HepG2 (cell line): ENCODE results near the gene VANGL2. TPM values are rescaled to one million over a fixed set of nuclear protein-coding genes. Genes with fewer than 3 reads are reported as not detected.

Experiments
- ATAC-seq: fragments of 200-7000 bp; cut with Tn5 transposase; 3 replicates; pipeline ENCODE4 v1.9.1; 2020; ENCODE audit warnings: mild to moderate bottlenecking, moderate library complexity
- BruUV-seq: library from RNA; stranded (reverse); fragments of 400-500 nt; replicated peaks from 2 replicates; lab custom pipeline; 2021; lab: Mats Ljungman, UMichigan
- CTCF ChIA-PET: fragments of 300-600 bp; formaldehyde crosslinking; extraction: SDS; loops from one replicate; lab custom pipeline; 2021; ENCODE audit warnings: low total read pairs, inconsistent platforms, low intra/inter-chr PET ratio; lab: Yijun Ruan, JAX
- POLR2A ChIA-PET: fragments of 350-600 bp; sonication (Branson Sonifier 250); formaldehyde crosslinking; loops from one replicate; lab custom pipeline; 2020; ENCODE audit warnings: antibody characterized with exemption, inconsistent platforms; lab: Yijun Ruan, JAX
- DNase-seq: peaks from one replicate; pipeline ENCODE4 v3.0.0-alpha.2; 2015; ENCODE audit warnings: low spot score
- FAIRE-seq: peaks from 3 replicates; lab custom pipeline; 2011; peaks lifted over from hg19 to GRCh38; lab: Jason Lieb, UNC
- H2AFZ ChIP-seq: one replicate; pipeline ENCODE4 v1.6.1; 2011; ENCODE audit warnings: low read length, inconsistent platforms
- H3K27ac ChIP-seq: fragments of 300-600 bp; 3 replicates; pipeline ENCODE4 v1.8.0; 2011; ENCODE audit warnings: mixed run types, mild to moderate bottlenecking, mixed read lengths, low read length, inconsistent platforms; ENCODE audit not compliant: insufficient read depth; ENCODE audit errors: extremely low read length
- H3K27me3 ChIP-seq, 2 experiments: fragments of 200-600 bp in 1 of 2; 2 replicates in 1 of 2; 3 replicates in 1 of 2; pipeline versions ENCODE4 v1.6.0 to v1.8.0; 2011; ENCODE audit warnings: low read length in 2 of 2, mild to moderate bottlenecking in 2 of 2, moderate library complexity in 2 of 2, inconsistent platforms in 1 of 2; ENCODE audit not compliant: insufficient read depth in 2 of 2, control insufficient read depth in 1 of 2
- H3K36me3 ChIP-seq, 2 experiments: fragments of 200-600 bp in 1 of 2; replicated peaks in 1 of 2; 2 replicates in 1 of 2; 3 replicates in 1 of 2; pipeline versions ENCODE4 v1.5.1 to v1.8.0; 2011; ENCODE audit warnings: low read length in 2 of 2, inconsistent platforms in 1 of 2; ENCODE audit not compliant: insufficient read depth in 2 of 2, control insufficient read depth in 1 of 2
- H3K4me1 ChIP-seq: 2 replicates; pipeline ENCODE4 v1.5.1; 2012; ENCODE audit warnings: low read length, inconsistent platforms; ENCODE audit not compliant: insufficient read depth
- H3K4me2 ChIP-seq: 2 replicates; pipeline ENCODE4 v1.6.0; 2011; ENCODE audit warnings: low read depth, low read length, inconsistent platforms
- H3K4me3 ChIP-seq, 3 experiments: fragments of 200-600 bp in 1 of 3; sonication (generic), shearing (Covaris generic) in 1 of 3; replicated peaks in 1 of 3; 2 replicates each; pipeline ENCODE4 v1.5.1; 2011 to 2016; ENCODE audit warnings: low read length in 3 of 3, inconsistent platforms in 2 of 3, low read depth in 2 of 3, mild to moderate bottlenecking in 2 of 3, control low read depth in 1 of 3, mixed read lengths in 1 of 3; ENCODE audit not compliant: insufficient read depth in 1 of 3
- H3K79me2 ChIP-seq: one replicate; pipeline ENCODE4 v1.6.1; 2011; ENCODE audit warnings: low read length, inconsistent platforms; ENCODE audit not compliant: insufficient read depth
- H3K9ac ChIP-seq: 2 replicates; pipeline ENCODE4 v1.6.0; 2011; ENCODE audit warnings: mild to moderate bottlenecking, low read depth, low read length, inconsistent platforms; ENCODE audit not compliant: insufficient read depth
- H3K9me3 ChIP-seq: 2 replicates; pipeline ENCODE4 v1.5.1; 2012; ENCODE audit warnings: mild to moderate bottlenecking, low read length
- H4K20me1 ChIP-seq: 2 replicates; pipeline ENCODE4 v1.6.0; 2011; ENCODE audit warnings: inconsistent platforms, mild to moderate bottlenecking, low read length, moderate library complexity; ENCODE audit not compliant: insufficient read depth
- RAD51 ChIP-seq: fragments of 450-650 bp; IDR thresholded peaks from 2 replicates; pipeline ENCODE4 v1.6.1; 2016; ENCODE audit warnings: borderline replicate concordance
- TBP ChIP-seq: sonication (generic); formaldehyde crosslinking; IDR thresholded peaks from 2 replicates; pipeline ENCODE4 v1.5.0; 2020; ENCODE audit warnings: missing genetic modification reagents
- ZBTB37 ChIP-seq: sonication (generic); formaldehyde crosslinking; IDR thresholded peaks from 2 replicates; pipeline ENCODE4 v1.4.0; 2020; ENCODE audit warnings: mild to moderate bottlenecking, missing genetic modification reagents
- ZBTB46 ChIP-seq: sonication (generic); formaldehyde crosslinking; IDR thresholded peaks from 2 replicates; pipeline ENCODE4 v1.4.0; 2020; ENCODE audit warnings: mild to moderate bottlenecking, missing genetic modification reagents, borderline replicate concordance
- ZFP36L1 ChIP-seq: sonication (generic); formaldehyde crosslinking; IDR thresholded peaks from 2 replicates; pipeline ENCODE4 v1.8.0; 2022; ENCODE audit warnings: mild to moderate bottlenecking, missing genetic modification reagents, moderate library complexity
- ZNF101 ChIP-seq: sonication (generic); formaldehyde crosslinking; IDR thresholded peaks from 2 replicates; pipeline ENCODE4 v1.4.0; 2020; ENCODE audit warnings: mild to moderate bottlenecking, low read depth, missing genetic modification reagents, borderline replicate concordance
- ZNF552 ChIP-seq: sonication (generic); formaldehyde crosslinking; IDR thresholded peaks from 2 replicates; pipeline ENCODE4 v1.9.0; 2022; ENCODE audit warnings: missing genetic modification reagents, mild to moderate bottlenecking, borderline replicate concordance
- ZNF572 ChIP-seq: sonication (generic); formaldehyde crosslinking; IDR thresholded peaks from 2 replicates; pipeline ENCODE4 v1.5.1; 2020; ENCODE audit warnings: mild to moderate bottlenecking, missing genetic modification reagents
- ZNF766 ChIP-seq: sonication (generic); formaldehyde crosslinking; IDR thresholded peaks from 2 replicates; pipeline ENCODE4 v1.5.0; 2020; ENCODE audit warnings: missing genetic modification reagents, borderline replicate concordance
- ZNF768 ChIP-seq: sonication (generic); formaldehyde crosslinking; IDR thresholded peaks from 2 replicates; pipeline ENCODE4 v1.4.0; 2020; ENCODE audit warnings: missing genetic modification reagents
- WGBS: methylation state at CpG from one replicate; pipeline ENCODE4 v1.1.6; 2017; ENCODE audit warnings: low lambda C conversion rate; 5-methylcytosine and 5-hydroxymethylcytosine counted together
- in situ Hi-C: cut with HindIII; loops from 2 replicates; pipeline ENCODE4 v1.10.0; 2017; ENCODE audit warnings: low pct_unique_long_range_greater_than_20kb; ENCODE audit not compliant: extremely low pct_ligation_motif_present
- intact Hi-C: fragments of 100-400 bp; cut with micrococcal nuclease; formaldehyde crosslinking; loops from one replicate; pipeline ENCODE4 v1.10.0; 2022; ENCODE audit not compliant: unreplicated experiment
- polyA plus RNA-seq, 8 experiments: library from polyadenylated mRNA; depleted of rRNA in 3 of 8; stranded (reverse) in 7 of 8; unstranded in 1 of 8; fragments of >200 nt; fragmentation: Illumina TruSeq in 4 of 8; extraction: Trizol in 4 of 8; gene quantifications; 2 replicates each; pipeline versions ENCODE4 v1.2.1 to v1.2.3, GENCODE V29; 2011 to 2016; ENCODE audit warnings: low read depth in 4 of 8, missing spikeins in 1 of 8, mixed read lengths in 1 of 8; ENCODE audit not compliant: insufficient read depth in 1 of 8
- total RNA-seq, 5 experiments: library from RNA; depleted of rRNA; stranded (reverse); fragments of >200 nt; fragmentation: Illumina TruSeq; extraction: Trizol; gene quantifications; 2 replicates each; pipeline ENCODE4 v1.2.3, GENCODE V29; 2016; ENCODE audit warnings: low read depth in 1 of 5
- TF ChIP-seq, protein P1 (sequence below), 2 experiments: sonication (generic) in 1 of 2; formaldehyde crosslinking in 1 of 2; IDR thresholded peaks; 2 replicates each; pipeline versions ENCODE4 v1.5.1 to v1.6.1; 2011 to 2020; ENCODE audit warnings: borderline replicate concordance in 1 of 2, low read depth in 1 of 2, low read length in 1 of 2, mild to moderate bottlenecking in 1 of 2, missing genetic modification reagents in 1 of 2, moderate library complexity in 1 of 2
- TF ChIP-seq, protein P2 (sequence below): sonication (generic); formaldehyde crosslinking; IDR thresholded peaks from 2 replicates; pipeline ENCODE4 v1.4.0; 2020; ENCODE audit warnings: mild to moderate bottlenecking, missing genetic modification reagents

The VANGL2 gene
- total and polyA plus RNA-seq, 2 of the 13 experiments (the other 11 are each of a cell fraction or from before 2014, with no cell fraction given) = 0.09 TPM; not detected in 1

- no peak for TF ChIP-seq ZBTB37 (CRISPR knock-in tag)
- TF ChIP-seq ZFP36L1 (CRISPR knock-in tag) = no peak
These were observed 23.6 kb downstream of the VANGL2 start (continued) for GRCh38 chr1:160423966-160424365.

GRCh38 chr1:160425847-160426246 is 25.5 kb downstream of the VANGL2 start:
- ChIA-PET CTCF (no interaction called here), POLR2A (no interaction called here)
- Histone ChIP-seq H3K4me3 (no peak overlapping the region), H3K4me1 (no peaks in the 10 kb centered on the region), H4K20me1 (no peaks in the 10 kb centered on the region), H3K36me3 (no peaks in the 10 kb centered on the region)
- no peak for FAIRE-seq
- intact Hi-C loops = no loop called here
- TF ChIP-seq ZBTB46 (CRISPR knock-in tag) (no peak), ZNF572 (no peak), ZNF768 (CRISPR knock-in tag) (no peak), ZNF552 (no peak), ZNF766 (CRISPR knock-in tag) (no peak), ZNF101 (no peak), RAD51 (peak; percentile 86), TBP (CRISPR knock-in tag) (no peak)
- TF ChIP-seq, protein P1, sequence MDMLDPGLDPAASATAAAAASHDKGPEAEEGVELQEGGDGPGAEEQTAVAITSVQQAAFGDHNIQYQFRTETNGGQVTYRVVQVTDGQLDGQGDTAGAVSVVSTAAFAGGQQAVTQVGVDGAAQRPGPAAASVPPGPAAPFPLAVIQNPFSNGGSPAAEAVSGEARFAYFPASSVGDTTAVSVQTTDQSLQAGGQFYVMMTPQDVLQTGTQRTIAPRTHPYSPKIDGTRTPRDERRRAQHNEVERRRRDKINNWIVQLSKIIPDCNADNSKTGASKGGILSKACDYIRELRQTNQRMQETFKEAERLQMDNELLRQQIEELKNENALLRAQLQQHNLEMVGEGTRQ (IDR thresholded peaks at IDR 0.05; ENCODE audit: low read depth, low read length) = peak; percentile 88
- TF ChIP-seq, protein P1 (CRISPR knock-in tag; IDR thresholded peaks at IDR 0.05; ENCODE audit: borderline replicate concordance) = no peak
- TF ChIP-seq, protein P2, sequence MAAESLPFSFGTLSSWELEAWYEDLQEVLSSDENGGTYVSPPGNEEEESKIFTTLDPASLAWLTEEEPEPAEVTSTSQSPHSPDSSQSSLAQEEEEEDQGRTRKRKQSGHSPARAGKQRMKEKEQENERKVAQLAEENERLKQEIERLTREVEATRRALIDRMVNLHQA (CRISPR knock-in tag) = no peak
- TF ChIP-seq, all 625 proteins: peak for 2
- no peak overlapping the region for H2AFZ ChIP-seq
- H3K79me2 ChIP-seq = no peaks in the 10 kb centered on the region
- no peaks in the 10 kb centered on the region; a peak in 2 of 5 replicates for H3K27me3 ChIP-seq
- no peak overlapping the region for H3K27ac ChIP-seq
- WGBS = 39% methylated on average over 5 of the region's 5 CpGs
- no peak overlapping the region for H3K9ac ChIP-seq
- in situ Hi-C loops = loop anchor here (5.0 kb wide), 1 partner anchor 181 kb away; no protein-coding TSS in a partner anchor
- DNase-seq (no peak), ATAC-seq (no peak)
- no peak overlapping the region for H3K4me2 ChIP-seq
- H3K9me3 ChIP-seq = no peaks in the 10 kb centered on the region
- BruUV-seq = no TSS peak
